Measurements from ENCODE around the gene KIAA0753.

DNA sequence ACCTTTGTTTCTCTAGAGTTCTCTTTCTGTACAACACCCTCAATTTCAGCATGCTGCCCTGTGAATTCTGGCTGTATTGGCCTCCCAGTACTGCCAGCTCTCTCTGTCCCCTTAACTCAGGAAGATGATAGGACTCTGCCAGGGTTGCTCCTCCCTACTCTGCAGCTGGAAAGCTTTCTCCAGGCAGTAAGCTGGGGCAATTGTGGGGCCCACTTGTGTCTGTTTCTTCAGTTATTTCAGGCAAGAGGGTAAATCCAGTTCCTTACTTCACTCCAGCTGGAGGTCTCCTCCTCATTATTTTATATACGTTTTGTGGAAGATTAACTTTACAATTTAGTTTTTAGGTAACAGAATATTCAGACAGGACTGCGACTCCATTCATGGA, 20.9 kb upstream of the KIAA0753 start:
- TF ChIP-seq MAZ (CRISPR knock-in tag; conservative IDR thresholded peaks at IDR 0.05 in 1 of 2, IDR thresholded peaks at IDR 0.05 in 1 of 2): no peak
- no peak for TF ChIP-seq SREBF2 (CRISPR knock-in tag; IDR thresholded peaks at IDR 0.05)
- TF ChIP-seq, protein P1, sequence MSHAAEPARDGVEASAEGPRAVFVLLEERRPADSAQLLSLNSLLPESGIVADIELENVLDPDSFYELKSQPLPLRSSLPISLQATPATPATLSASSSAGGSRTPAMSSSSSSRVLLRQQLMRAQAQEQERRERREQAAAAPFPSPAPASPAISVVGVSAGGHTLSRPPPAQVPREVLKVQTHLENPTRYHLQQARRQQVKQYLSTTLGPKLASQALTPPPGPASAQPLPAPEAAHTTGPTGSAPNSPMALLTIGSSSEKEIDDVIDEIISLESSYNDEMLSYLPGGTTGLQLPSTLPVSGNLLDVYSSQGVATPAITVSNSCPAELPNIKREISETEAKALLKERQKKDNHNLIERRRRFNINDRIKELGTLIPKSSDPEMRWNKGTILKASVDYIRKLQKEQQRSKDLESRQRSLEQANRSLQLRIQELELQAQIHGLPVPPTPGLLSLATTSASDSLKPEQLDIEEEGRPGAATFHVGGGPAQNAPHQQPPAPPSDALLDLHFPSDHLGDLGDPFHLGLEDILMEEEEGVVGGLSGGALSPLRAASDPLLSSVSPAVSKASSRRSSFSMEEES (CRISPR knock-in tag; IDR thresholded peaks at IDR 0.05): no peak
- TF ChIP-seq, protein P2, sequence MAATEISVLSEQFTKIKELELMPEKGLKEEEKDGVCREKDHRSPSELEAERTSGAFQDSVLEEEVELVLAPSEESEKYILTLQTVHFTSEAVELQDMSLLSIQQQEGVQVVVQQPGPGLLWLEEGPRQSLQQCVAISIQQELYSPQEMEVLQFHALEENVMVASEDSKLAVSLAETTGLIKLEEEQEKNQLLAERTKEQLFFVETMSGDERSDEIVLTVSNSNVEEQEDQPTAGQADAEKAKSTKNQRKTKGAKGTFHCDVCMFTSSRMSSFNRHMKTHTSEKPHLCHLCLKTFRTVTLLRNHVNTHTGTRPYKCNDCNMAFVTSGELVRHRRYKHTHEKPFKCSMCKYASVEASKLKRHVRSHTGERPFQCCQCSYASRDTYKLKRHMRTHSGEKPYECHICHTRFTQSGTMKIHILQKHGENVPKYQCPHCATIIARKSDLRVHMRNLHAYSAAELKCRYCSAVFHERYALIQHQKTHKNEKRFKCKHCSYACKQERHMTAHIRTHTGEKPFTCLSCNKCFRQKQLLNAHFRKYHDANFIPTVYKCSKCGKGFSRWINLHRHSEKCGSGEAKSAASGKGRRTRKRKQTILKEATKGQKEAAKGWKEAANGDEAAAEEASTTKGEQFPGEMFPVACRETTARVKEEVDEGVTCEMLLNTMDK (IDR thresholded peaks at IDR 0.05; ENCODE audit: borderline replicate concordance, insufficient read depth, low read depth, low read length, poor library complexity, severe bottlenecking): no peak
- no peak for TF ChIP-seq POLR3A (IDR thresholded peaks at IDR 0.05; ENCODE audit: borderline replicate concordance, extremely low read depth, insufficient read depth, insufficient read length)

Data from K562 (cell line).